Psoas muscle (tissue), 8 donors: ENCODE results near the gene CASQ1. TPM values are rescaled to one million over a fixed set of nuclear protein-coding genes. Genes with fewer than 3 reads are reported as not detected.

Experiments used
- ATAC-seq, 4 donors: fragments of 200-7000 bp; cut with Tn5 transposase; one replicate each; pipeline ENCODE4 v1.9.1; 2020; ENCODE audit warnings: moderate library complexity in 3 of 4, mild to moderate bottlenecking in 2 of 4
- DNase-seq, 2 donors: peaks; one replicate each; pipeline ENCODE4 v3.0.0-alpha.2; 2020
- H3K27ac ChIP-seq: fragments of 200-600 bp; one replicate; pipeline ENCODE4 v1.8.0; 2022
- H3K27me3 ChIP-seq, 3 donors: fragments of 200-600 bp in 1 of 3; one replicate each; pipeline versions ENCODE4 v1.6.1 to v1.8.0; 2013 to 2022; ENCODE audit warnings: low read length in 2 of 3, mild to moderate bottlenecking in 2 of 3, moderate library complexity in 1 of 3; ENCODE audit not compliant: insufficient read depth in 3 of 3
- H3K36me3 ChIP-seq, 2 donors: fragments of 200-600 bp in 1 of 2; one replicate each; pipeline versions ENCODE4 v1.6.1 to v1.8.0; 2013 to 2022; ENCODE audit warnings: low read depth in 1 of 2, mild to moderate bottlenecking in 1 of 2, moderate library complexity in 1 of 2; ENCODE audit not compliant: insufficient read depth in 1 of 2
- H3K4me1 ChIP-seq: fragments of 200-600 bp; one replicate; pipeline ENCODE4 v1.8.0; 2022
- H3K4me3 ChIP-seq: fragments of 200-600 bp; one replicate; pipeline ENCODE4 v1.8.0; 2022; ENCODE audit warnings: mild to moderate bottlenecking
- H3K9me3 ChIP-seq: fragments of 200-600 bp; one replicate; pipeline ENCODE4 v1.8.0; 2022
- WGBS, 3 donors: extraction: QIAGEN DNeasy Blood & Tissue Kit; methylation state at CpG; one replicate each; pipeline versions ENCODE4 v1.1.6 to v1.1.7; 2013; 5-methylcytosine and 5-hydroxymethylcytosine counted together
- intact Hi-C, 2 donors: fragments of 100-400 bp; cut with DNase I; formaldehyde crosslinking; loops; one replicate each; pipeline versions ENCODE4 v1.11.0 to v1.14.2; 2022
- polyA plus RNA-seq, 3 donors: library from polyadenylated mRNA; stranded (reverse); fragments of 200-250 nt; gene quantifications; one replicate each; pipeline ENCODE4 v1.2.3, GENCODE V29; 2013
- total RNA-seq, 4 donors: library from RNA; stranded (reverse); fragmentation: NEBNext Ultra II Directional in 2 of 4; extraction: Animal tissue kit (Norgen Biotek cat#: 25700) in 2 of 4; gene quantifications; one replicate each; pipeline versions ENCODE4 v1.2.1 to v1.2.4, GENCODE V29; 2021 to 2023
- TF ChIP-seq, protein P1 (sequence below): fragments of 200-600 bp; IDR thresholded peaks from one replicate; pipeline ENCODE4 v1.8.0; 2022; ENCODE audit warnings: antibody characterized with exemption
- donor health status: healthy with polysubstance abuse.
- donor health status: DM: no; HTN: no; CAD: no; lungs with moderate emphysema.
- donor health status: Bipolar disorder and iron deficiency.
- donor health status: healthy.
- donor health status: DM: yes; HTN: yes; CAD: no.
- donor health status: DM: no; HTN: no; CAD: no.
- donor health status: DM: no; HTN: no; CAD: no.
- donor health status: DM: yes; HTN: yes; CAD: no.

The CASQ1 gene
- total and polyA plus RNA-seq, 7 donors: 171 to 903 (median 412) TPM

DNA sequence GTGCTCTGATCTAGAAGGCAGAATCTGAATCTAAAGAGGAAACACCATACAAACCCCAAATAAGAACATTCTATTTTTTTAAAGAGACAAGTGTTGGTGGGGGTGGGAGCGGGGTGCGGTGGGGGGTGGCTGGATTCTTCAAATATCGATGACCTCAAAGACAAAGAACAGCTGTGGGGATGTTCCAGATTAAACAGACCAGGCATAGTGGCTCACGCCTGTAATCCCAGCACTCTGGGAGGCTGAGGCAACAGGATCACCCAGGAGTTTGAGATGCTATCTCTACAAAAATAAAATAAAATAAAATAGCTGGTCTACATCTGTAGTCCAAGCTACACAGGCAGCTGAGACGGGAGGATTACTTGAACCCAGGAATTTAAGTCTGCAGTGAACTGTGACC is 34.0 kb upstream of the CASQ1 start:
- no peaks in the 10 kb centered on the region for H3K4me1 ChIP-seq
- TF ChIP-seq, protein P1, sequence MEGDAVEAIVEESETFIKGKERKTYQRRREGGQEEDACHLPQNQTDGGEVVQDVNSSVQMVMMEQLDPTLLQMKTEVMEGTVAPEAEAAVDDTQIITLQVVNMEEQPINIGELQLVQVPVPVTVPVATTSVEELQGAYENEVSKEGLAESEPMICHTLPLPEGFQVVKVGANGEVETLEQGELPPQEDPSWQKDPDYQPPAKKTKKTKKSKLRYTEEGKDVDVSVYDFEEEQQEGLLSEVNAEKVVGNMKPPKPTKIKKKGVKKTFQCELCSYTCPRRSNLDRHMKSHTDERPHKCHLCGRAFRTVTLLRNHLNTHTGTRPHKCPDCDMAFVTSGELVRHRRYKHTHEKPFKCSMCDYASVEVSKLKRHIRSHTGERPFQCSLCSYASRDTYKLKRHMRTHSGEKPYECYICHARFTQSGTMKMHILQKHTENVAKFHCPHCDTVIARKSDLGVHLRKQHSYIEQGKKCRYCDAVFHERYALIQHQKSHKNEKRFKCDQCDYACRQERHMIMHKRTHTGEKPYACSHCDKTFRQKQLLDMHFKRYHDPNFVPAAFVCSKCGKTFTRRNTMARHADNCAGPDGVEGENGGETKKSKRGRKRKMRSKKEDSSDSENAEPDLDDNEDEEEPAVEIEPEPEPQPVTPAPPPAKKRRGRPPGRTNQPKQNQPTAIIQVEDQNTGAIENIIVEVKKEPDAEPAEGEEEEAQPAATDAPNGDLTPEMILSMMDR: no peak
- DNase-seq: no peak
- H3K27ac ChIP-seq: no peak overlapping the region
- 53 to 66% (median 54%) methylated on average over 5 of the region's 5 CpGs for WGBS, 3 donors
- H3K27me3 ChIP-seq: no peaks in the 10 kb centered on the region
- H3K36me3 ChIP-seq: no peaks in the 10 kb centered on the region
- intact Hi-C loops: loop anchor here in 1 of 2 donors (5.0 kb wide), 1 partner anchor 54 kb away; no protein-coding TSS in a partner anchor
- no peak for ATAC-seq
- H3K9me3 ChIP-seq: no peaks in the 10 kb centered on the region
- H3K4me3 ChIP-seq: no peak overlapping the region

DNA sequence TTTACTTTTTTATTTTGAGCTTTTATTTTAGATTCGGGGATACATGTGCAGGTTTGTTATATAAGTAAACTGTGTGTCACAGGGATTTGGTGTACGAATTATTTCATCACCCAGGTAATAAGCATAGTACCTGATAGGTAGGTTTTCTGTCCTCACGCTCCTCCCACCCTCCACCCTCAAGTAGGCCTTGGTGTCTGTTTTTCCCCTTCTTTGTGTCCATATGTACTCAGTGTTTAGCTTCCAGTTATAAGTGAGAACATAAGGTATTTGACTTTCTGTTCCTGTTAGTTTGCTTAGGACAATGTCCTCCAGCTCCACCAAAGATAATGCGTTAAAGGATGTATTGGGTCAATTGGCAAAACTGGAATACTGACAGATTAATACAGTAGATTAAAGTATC is 33.2 kb upstream of the CASQ1 start:
- Histone ChIP-seq H3K4me1 (no peaks in the 10 kb centered on the region), H3K36me3 (no peaks in the 10 kb centered on the region), H3K9me3 (no peaks in the 10 kb centered on the region), H3K4me3 (no peak overlapping the region), H3K27ac (no peak overlapping the region), H3K27me3 (no peaks in the 10 kb centered on the region)
- ATAC-seq: no peak
- TF ChIP-seq, protein P1: no peak
- DNase-seq: no peak
- intact Hi-C loops: loop anchor here in 1 of 2 donors (5.0 kb wide), 1 partner anchor 55 kb away; no protein-coding TSS in a partner anchor
- 75 to 95% (median 79%) methylated on average over 4 of the region's 4 CpGs for WGBS, 3 donors

DNA sequence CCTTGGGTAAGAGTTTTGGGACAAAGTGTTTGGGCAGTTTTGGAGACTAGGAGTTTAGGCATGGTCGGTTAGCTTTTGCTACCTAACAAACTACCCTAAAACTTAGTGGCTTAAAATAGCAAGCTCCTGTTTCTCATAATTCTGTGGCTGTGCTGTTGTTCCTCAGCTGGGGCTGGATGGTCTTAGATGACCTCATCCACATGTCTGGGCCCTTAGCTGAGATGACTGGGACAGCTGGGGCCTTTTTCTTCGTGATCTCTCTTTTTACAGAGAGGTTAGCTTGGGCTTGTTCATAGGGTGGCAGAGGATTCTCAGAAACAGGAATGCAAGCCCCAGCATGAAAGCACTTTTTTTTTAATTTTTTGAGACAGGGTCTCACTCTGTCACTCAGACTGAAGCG is 32.3 kb upstream of the CASQ1 start:
- WGBS, 3 donors: 63 to 77% (median 75%) methylated on average over 3 of the region's 3 CpGs
- TF ChIP-seq, protein P1: no peak

DNA sequence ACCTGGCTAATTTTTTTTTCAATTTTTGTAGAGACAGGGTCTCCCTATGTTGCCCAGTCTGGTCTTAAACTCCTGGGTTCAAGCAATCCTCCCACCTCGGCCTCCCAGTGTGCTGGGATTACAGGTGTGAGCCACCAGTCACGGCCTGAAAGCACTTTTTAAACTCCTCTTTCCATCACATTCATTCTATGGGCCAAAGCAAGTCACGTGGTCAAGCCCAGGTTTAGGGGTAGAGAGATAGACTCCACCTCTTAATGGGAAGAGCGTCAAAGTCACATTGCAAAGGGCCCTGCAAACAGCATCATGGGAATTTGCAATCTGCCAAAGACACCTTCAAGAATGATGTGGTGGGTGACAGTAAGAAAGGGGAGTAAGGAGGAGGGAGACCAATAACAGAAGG is 31.8 kb upstream of the CASQ1 start:
- H3K4me1 ChIP-seq: no peaks in the 10 kb centered on the region
- H3K27me3 ChIP-seq: no peaks in the 10 kb centered on the region
- TF ChIP-seq, protein P1: no peak
- no peak for DNase-seq
- H3K27ac ChIP-seq: no peak overlapping the region
- no peak for ATAC-seq
- H3K9me3 ChIP-seq: no peaks in the 10 kb centered on the region
- intact Hi-C loops: loop anchor here in 1 of 2 donors (5.0 kb wide), 1 partner anchor 56 kb away; no protein-coding TSS in a partner anchor
- 88 to 91% (median 89%) methylated on average over 4 of the region's 4 CpGs for WGBS, 3 donors
- H3K4me3 ChIP-seq: no peak overlapping the region
- no peaks in the 10 kb centered on the region for H3K36me3 ChIP-seq

More for the DNA sequence above, 32.3 kb upstream of the CASQ1 start:
- Histone ChIP-seq H3K27ac (no peak overlapping the region), H3K36me3 (no peaks in the 10 kb centered on the region), H3K9me3 (no peaks in the 10 kb centered on the region), H3K4me1 (no peaks in the 10 kb centered on the region), H3K27me3 (no peaks in the 10 kb centered on the region), H3K4me3 (no peak overlapping the region)
- no peak for ATAC-seq
- intact Hi-C loops: loop anchor here in 1 of 2 donors (5.0 kb wide), 1 partner anchor 56 kb away; no protein-coding TSS in a partner anchor
- DNase-seq: no peak

DNA sequence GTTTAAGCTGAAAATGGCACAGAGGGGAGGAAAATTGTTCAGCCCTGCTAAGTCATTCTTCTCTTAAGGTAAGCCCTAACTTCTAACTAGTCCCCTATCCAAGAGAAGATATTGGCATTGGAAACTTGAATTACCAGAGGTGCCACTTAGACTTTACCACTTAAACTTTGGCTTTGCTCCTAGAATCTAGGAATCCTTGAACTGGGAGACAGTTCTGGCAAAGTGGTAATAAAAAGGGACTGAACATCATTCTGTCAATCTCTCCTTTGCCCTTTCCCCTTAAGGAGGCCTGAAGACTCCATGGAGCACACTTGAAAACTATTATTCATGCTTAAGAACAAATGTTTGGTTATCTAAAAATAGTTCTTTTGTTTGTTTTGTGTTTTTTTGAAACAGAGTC is 30.5 kb upstream of the CASQ1 start:
- Histone ChIP-seq H3K9me3 (no peaks in the 10 kb centered on the region), H3K27ac (no peak overlapping the region), H3K4me1 (no peaks in the 10 kb centered on the region), H3K4me3 (no peak overlapping the region), H3K27me3 (no peaks in the 10 kb centered on the region), H3K36me3 (no peaks in the 10 kb centered on the region)
- intact Hi-C loops: loop anchor here in 1 of 2 donors (5.0 kb wide), 1 partner anchor 58 kb away; no protein-coding TSS in a partner anchor
- TF ChIP-seq, protein P1: no peak
- DNase-seq (no peak), ATAC-seq (no peak)
